ENCODE results near the gene OCLN. TPM values are rescaled to one million over a fixed set of nuclear protein-coding genes. Genes with fewer than 3 reads are reported as not detected.

The OCLN gene, protein sequence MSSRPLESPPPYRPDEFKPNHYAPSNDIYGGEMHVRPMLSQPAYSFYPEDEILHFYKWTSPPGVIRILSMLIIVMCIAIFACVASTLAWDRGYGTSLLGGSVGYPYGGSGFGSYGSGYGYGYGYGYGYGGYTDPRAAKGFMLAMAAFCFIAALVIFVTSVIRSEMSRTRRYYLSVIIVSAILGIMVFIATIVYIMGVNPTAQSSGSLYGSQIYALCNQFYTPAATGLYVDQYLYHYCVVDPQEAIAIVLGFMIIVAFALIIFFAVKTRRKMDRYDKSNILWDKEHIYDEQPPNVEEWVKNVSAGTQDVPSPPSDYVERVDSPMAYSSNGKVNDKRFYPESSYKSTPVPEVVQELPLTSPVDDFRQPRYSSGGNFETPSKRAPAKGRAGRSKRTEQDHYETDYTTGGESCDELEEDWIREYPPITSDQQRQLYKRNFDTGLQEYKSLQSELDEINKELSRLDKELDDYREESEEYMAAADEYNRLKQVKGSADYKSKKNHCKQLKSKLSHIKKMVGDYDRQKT
- total RNA-seq (2022; extraction: Qiagen RNA extraction), result 7.9 to 13.0 TPM (median 10.1 TPM) in 5 replicates

DNA sequence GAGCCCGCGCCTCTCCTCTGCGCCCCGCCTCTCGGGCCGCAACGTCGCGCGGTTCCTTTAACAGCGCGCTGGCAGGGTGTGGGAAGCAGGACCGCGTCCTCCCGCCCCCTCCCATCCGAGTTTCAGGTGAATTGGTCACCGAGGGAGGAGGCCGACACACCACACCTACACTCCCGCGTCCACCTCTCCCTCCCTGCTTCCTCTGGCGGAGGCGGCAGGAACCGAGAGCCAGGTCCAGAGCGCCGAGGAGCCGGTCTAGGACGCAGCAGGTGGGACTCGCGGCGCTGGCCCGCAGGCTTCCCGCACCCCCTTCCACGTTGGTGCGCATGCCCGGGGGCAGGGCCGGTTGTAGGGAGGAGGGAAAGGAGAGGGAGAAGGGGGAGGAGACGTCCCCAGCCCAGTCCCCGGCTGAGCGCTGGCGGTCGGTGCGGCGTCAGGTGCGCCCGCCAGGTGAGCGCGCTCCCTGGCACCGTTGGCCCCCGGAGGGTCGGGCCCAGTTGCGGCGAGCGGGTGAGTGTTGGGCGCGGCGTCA lies at the start of gene OCLN:
Gene OCLN (plus strand): TSS at position 400 of the 532 bp plus-strand sequence. CDS start 11,455 bp downstream, outside the sequence.

DNA sequence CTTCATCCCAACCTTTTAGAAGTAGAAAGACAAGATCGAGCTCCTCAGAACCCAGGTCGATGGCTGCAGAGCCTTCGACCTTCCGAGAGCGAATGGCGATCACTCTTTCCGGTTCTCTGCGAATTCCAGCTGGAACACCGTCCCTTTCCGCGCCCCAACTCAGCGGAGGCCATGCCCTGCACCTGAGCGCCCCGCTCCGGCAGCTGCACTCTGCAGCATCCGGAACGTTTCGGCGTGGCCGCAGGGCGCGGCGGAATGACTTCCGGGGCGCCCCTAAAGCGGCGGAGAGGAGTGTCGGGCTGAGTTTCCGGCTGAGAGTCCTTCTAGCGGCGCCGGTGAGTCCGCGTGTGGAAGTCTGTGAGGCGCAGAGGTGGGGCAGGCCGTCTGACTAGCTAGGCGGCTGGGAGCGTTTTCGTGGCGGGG lies 67.3 kb downstream of the OCLN start, which contains the start of gene GTF2H2C:
Gene GTF2H2C (plus strand): TSS at position 284 of the 423 bp plus-strand sequence. CDS start 4,942 bp downstream, outside the sequence.

Other genes with a start within 250 kb of the OCLN start
- 2.8 to 4.0 TPM (median 3.3 TPM) in 5 replicates for gene CCDC125, start 160.0 kb upstream of the OCLN start, total RNA-seq (2022; extraction: Qiagen RNA extraction)
- 45.7 to 56.1 TPM (median 50.7 TPM) in 5 replicates for gene AK6, start 123.3 kb upstream of the OCLN start, total RNA-seq (2022; extraction: Qiagen RNA extraction)
- gene TAF9, start 123.3 kb upstream of the OCLN start, total RNA-seq (2022; extraction: Qiagen RNA extraction), result 122 to 148 TPM (median 124 TPM) in 5 replicates
- 15.3 to 18.0 TPM (median 16.6 TPM) in 5 replicates for gene RAD17, start 123.0 kb upstream of the OCLN start, total RNA-seq (2022; extraction: Qiagen RNA extraction)
- gene MARVELD2, start 77.7 kb upstream of the OCLN start, total RNA-seq (2022; extraction: Qiagen RNA extraction), result 2.2 to 3.0 TPM (median 2.5 TPM) in 5 replicates
- gene GTF2H2C, start 67.4 kb downstream of the OCLN start, total RNA-seq (2022; extraction: Qiagen RNA extraction), result 31.0 to 36.8 TPM (median 33.6 TPM) in 5 replicates

All from A549 treated with Mapracorat at 1 μM for 4 hours (cell line).